ENCODE results near the gene PDXK. TPM values are rescaled to one million over a fixed set of nuclear protein-coding genes. Genes with fewer than 3 reads are reported as not detected.

PDXK gene
- total RNA-seq, 1 donor from 2014 or later = 183 TPM

DNA sequence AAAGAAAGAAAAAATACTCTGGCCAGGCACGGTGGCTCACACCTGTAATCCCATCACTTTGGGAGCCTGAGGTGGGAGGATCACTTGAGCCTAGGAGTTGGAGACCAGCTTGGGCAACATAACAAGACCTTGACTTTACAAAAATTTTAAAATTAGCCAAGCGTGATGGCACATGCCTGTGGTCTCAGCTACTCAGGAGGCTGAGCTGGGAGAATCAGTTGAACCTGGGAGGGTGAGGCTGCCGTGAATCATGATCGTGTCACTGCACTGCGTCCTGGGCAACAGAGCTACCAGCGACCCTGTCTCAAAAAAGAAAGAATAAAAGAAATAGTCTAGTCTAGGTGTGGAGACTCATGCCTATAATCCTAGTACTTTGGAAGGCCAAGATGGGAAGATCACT lies 37.3 kb upstream of the PDXK start:
- H3K36me3 ChIP-seq (ENCODE audit: control insufficient read depth, insufficient read depth, low read length) = peaks cover 6% of the 10 kb centered on the region
- H3K27me3 ChIP-seq (ENCODE audit: control insufficient read depth, insufficient read depth, low read length) = no peaks in the 10 kb centered on the region
- H3K4me3 ChIP-seq (ENCODE audit: low read depth, low read length) = no peak overlapping the region
- TF ChIP-seq, protein P1, sequence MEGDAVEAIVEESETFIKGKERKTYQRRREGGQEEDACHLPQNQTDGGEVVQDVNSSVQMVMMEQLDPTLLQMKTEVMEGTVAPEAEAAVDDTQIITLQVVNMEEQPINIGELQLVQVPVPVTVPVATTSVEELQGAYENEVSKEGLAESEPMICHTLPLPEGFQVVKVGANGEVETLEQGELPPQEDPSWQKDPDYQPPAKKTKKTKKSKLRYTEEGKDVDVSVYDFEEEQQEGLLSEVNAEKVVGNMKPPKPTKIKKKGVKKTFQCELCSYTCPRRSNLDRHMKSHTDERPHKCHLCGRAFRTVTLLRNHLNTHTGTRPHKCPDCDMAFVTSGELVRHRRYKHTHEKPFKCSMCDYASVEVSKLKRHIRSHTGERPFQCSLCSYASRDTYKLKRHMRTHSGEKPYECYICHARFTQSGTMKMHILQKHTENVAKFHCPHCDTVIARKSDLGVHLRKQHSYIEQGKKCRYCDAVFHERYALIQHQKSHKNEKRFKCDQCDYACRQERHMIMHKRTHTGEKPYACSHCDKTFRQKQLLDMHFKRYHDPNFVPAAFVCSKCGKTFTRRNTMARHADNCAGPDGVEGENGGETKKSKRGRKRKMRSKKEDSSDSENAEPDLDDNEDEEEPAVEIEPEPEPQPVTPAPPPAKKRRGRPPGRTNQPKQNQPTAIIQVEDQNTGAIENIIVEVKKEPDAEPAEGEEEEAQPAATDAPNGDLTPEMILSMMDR (IDR thresholded peaks at IDR 0.05; ENCODE audit: insufficient read depth, low read length, poor library complexity, severe bottlenecking) = no peak
- no peak for DNase-seq (ENCODE audit: low read depth)

DNA sequence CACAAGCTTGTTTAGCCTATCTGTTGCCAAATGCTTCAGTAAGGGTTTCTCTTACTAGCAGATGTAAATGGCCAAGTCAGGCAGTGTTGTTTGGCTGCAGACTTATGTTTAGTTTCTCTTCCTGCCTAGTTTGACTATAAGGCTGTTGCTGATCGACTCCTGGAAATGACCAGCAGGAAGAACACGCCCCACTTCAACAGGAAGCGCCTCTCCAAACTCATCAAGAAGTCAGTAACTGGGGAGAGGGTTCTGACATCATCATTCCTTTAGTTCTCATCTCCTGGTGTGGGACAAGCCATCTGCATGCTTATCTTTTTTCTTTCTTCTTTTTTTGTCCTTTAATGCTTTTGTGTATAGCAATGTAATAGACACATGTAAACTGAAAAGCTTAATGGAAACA lies 34.5 kb upstream of the PDXK start:
- TF ChIP-seq, protein P1 (IDR thresholded peaks at IDR 0.05; ENCODE audit: insufficient read depth, low read length, poor library complexity, severe bottlenecking) = no peak
- no peaks in the 10 kb centered on the region for H3K27me3 ChIP-seq (ENCODE audit: control insufficient read depth, insufficient read depth, low read length)
- DNase-seq (ENCODE audit: low read depth) = no peak
- peaks cover 7% of the 10 kb centered on the region for H3K36me3 ChIP-seq (ENCODE audit: control insufficient read depth, insufficient read depth, low read length)
- no peak overlapping the region for H3K4me3 ChIP-seq (ENCODE audit: low read depth, low read length)

DNA sequence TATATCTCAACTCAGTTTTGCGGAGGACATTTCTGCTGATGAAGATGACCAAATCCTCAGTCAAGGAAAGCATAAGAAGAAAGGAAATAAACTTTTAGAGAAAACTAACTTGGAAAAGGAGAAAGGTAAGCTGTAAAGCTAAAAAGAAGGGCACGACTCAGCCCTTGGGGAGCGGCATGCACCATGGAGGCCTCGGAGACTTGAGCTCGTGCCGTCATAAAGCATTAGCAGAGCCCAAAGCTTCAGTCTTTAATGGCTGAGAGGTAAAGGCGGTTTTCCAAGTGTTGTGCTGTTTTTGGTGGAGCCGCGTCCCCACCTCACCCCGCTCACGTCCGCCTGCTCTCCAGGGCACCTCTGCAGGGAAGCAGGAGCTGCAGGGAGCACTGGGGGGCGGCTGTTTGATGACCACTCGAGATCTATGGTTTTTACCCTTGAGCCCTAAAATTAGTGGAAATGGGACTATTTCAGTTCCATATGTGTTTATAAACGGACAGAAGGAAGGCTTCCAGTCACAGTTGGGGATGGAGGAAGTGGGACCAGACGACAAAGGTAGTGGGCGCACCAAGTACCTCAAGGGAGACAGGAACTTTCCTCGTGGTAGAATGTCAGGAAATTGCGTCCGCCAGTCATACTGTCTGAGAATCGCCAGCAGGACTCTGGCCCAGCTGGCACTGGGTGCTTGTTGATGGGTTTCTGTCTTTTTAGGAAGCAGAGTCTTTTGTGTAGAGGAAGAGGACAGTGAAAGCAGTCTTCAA lies 31.9 kb upstream of the PDXK start:
- peaks cover 9% of the 10 kb centered on the region for H3K36me3 ChIP-seq (ENCODE audit: control insufficient read depth, insufficient read depth, low read length)
- no peak for DNase-seq (ENCODE audit: low read depth)
- H3K27me3 ChIP-seq (ENCODE audit: control insufficient read depth, insufficient read depth, low read length) = no peaks in the 10 kb centered on the region
- H3K4me3 ChIP-seq (ENCODE audit: low read depth, low read length) = no peak overlapping the region
- TF ChIP-seq, protein P1 (IDR thresholded peaks at IDR 0.05; ENCODE audit: insufficient read depth, low read length, poor library complexity, severe bottlenecking) = no peak

DNA sequence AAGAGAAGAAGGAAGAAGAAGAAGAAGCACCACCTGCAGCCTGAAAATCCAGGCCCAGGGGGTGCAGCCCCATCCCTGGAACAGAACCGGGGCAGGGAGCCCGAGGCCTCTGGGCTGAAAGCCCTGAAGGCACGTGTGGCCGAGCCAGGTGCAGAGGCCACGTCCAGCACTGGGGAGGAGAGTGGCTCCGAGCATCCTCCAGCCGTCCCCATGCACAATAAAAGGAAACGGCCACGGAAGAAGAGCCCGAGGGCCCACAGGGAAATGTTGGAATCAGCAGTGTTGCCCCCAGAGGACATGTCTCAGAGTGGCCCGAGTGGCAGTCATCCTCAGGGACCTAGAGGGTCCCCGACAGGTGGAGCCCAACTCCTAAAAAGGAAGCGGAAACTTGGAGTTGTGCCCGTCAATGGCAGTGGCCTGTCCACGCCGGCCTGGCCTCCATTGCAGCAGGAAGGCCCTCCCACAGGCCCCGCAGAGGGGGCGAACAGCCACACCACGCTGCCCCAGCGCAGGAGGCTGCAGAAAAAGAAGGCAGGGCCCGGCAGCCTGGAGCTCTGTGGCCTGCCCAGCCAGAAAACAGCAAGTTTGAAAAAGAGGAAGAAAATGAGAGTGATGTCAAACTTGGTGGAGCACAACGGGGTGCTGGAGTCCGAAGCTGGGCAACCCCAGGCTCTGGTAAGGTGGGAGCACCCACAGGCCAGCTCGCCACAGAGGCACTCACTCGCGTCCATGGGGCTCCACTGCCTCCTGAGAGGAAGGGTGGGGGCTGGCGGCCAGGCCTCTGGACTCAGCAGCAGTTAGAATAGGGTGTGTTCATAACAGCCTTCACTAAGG lies 31.1 kb upstream of the PDXK start:
- peaks cover 9% of the 10 kb centered on the region for H3K36me3 ChIP-seq (ENCODE audit: control insufficient read depth, insufficient read depth, low read length)
- no peak for DNase-seq (ENCODE audit: low read depth)
- no peak overlapping the region for H3K4me3 ChIP-seq (ENCODE audit: low read depth, low read length)
- TF ChIP-seq, protein P1 (IDR thresholded peaks at IDR 0.05; ENCODE audit: insufficient read depth, low read length, poor library complexity, severe bottlenecking) = no peak
- H3K27me3 ChIP-seq (ENCODE audit: control insufficient read depth, insufficient read depth, low read length) = no peaks in the 10 kb centered on the region

DNA sequence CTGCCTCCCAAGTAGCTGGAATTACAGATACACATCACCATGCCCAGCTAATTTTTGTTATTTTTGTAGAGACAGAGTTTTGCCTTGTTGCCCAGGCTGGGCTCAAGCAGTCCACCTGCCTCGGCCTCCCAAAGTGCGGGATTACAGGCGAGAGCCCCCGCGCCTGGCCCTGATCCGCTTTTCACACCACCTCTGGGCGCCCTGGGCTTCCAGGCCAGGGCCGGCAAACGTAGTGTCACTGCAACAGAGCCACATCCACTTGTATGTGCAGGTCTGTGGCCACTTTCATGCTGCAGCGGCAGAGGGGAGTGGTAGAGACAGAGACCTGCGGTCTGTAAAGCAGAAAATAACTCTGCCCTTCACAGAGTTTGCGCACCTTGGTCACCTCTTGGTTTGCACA lies 30.0 kb upstream of the PDXK start:
- no peak overlapping the region for H3K4me3 ChIP-seq (ENCODE audit: low read depth, low read length)
- peaks cover 9% of the 10 kb centered on the region for H3K36me3 ChIP-seq (ENCODE audit: control insufficient read depth, insufficient read depth, low read length)
- TF ChIP-seq, protein P1 (IDR thresholded peaks at IDR 0.05; ENCODE audit: insufficient read depth, low read length, poor library complexity, severe bottlenecking) = no peak
- no peaks in the 10 kb centered on the region for H3K27me3 ChIP-seq (ENCODE audit: control insufficient read depth, insufficient read depth, low read length)
- no peak for DNase-seq (ENCODE audit: low read depth)

All from kidney epithelial cell (primary cell).